ENCODE measurements around the gene PTGES3L. TPM values are rescaled to one million over a fixed set of nuclear protein-coding genes. Genes with fewer than 3 reads are reported as not detected.

PTGES3L gene
- total RNA-seq, 2 experiments from 2014 or later = 0.28 to 0.39 TPM

Other genes with a start within 250 kb of the PTGES3L start
- gene EZH1, start 235.0 kb downstream of the PTGES3L start, total RNA-seq = 10 to 100 TPM; 83.1 to 98.4 TPM
- gene RAMP2, start 218.9 kb downstream of the PTGES3L start, total RNA-seq = not detected
- 10 to 100 TPM; 61.0 to 63.5 TPM for gene VPS25, start 206.6 kb downstream of the PTGES3L start, total RNA-seq
- under 1 TPM; 0.43 to 0.78 TPM for gene WNK4, start 199.5 kb downstream of the PTGES3L start, total RNA-seq
- 10 to 100 TPM; 37.0 to 38.5 TPM for gene COA3, start 181.4 kb downstream of the PTGES3L start, total RNA-seq
- gene CNTD1, start 181.2 kb downstream of the PTGES3L start, total RNA-seq = under 1 TPM in 1 of 2 experiments, not detected in 1; 0.45 TPM
- 10 to 100 TPM; 94.5 to 95.9 TPM for gene BECN1, start 155.8 kb downstream of the PTGES3L start, total RNA-seq
- 10 to 100 TPM; 85.0 to 96.6 TPM for gene PSME3, start 146.7 kb downstream of the PTGES3L start, total RNA-seq
- gene AOC2, start 135.5 kb downstream of the PTGES3L start, total RNA-seq = 1 to 10 TPM; 2.5 to 2.7 TPM
- under 1 TPM; 0.74 to 0.86 TPM for gene AOC3, start 128.9 kb downstream of the PTGES3L start, total RNA-seq
- gene G6PC1, start 79.3 kb downstream of the PTGES3L start, total RNA-seq = not detected
- 10 to 100 TPM; 39.9 to 43.2 TPM for gene AARSD1, start 15.6 kb downstream of the PTGES3L start, total RNA-seq
- 10 to 100 TPM; 16.5 to 17.8 TPM for gene RUNDC1, start 485 bp upstream of the PTGES3L start, total RNA-seq
- 1,000 to 10,000 TPM; 1,039 to 1,066 TPM for gene RPL27, start 18.3 kb upstream of the PTGES3L start, total RNA-seq
- 10 to 100 TPM; 92.7 to 99.2 TPM for gene IFI35, start 26.7 kb upstream of the PTGES3L start, total RNA-seq
- 10 to 100 TPM; 24.4 to 34.0 TPM for gene VAT1, start 42.3 kb upstream of the PTGES3L start, total RNA-seq
- under 1 TPM in 1 of 2 experiments, not detected in 1; 0.14 TPM for gene RND2, start 45.2 kb upstream of the PTGES3L start, total RNA-seq
- 10 to 100 TPM; 53.5 to 61.4 TPM for gene BRCA1, start 145.3 kb upstream of the PTGES3L start, total RNA-seq
- gene NBR1, start 191.1 kb upstream of the PTGES3L start, total RNA-seq = 10 to 100 TPM; 60.5 to 67.4 TPM
- gene TMEM106A, start 231.8 kb upstream of the PTGES3L start, total RNA-seq = 10 to 100 TPM; 20.3 TPM
- under 1 TPM in 1 of 2 experiments, not detected in 1; 0.45 TPM for gene CCDC200, start 248.5 kb upstream of the PTGES3L start, total RNA-seq

Measured in activated naive CD8-positive, alpha-beta T cell treated with anti-CD3 and anti-CD28 coated beads, Interleukin-2, amount 10 ng/mL, durations not matched to agents 7 days and 5 days (primary cell).